G401.6 (cell line): ENCODE results near the gene AHDC1.
A peak's percentile ranks its signal among the peaks of the same experiment; 100 is the strongest.
"Not testable (repeated sequence)": the region's sequence is repeated elsewhere in the genome, so short reads cannot be mapped to it uniquely, and the experiment has no call there.

ENCODE experiments used
- FAIRE-seq: peaks from 2 replicates; lab custom pipeline; 2012; peaks lifted over from hg19 to GRCh38; lab: Jason Lieb, UNC

AHDC1 gene

DNA sequence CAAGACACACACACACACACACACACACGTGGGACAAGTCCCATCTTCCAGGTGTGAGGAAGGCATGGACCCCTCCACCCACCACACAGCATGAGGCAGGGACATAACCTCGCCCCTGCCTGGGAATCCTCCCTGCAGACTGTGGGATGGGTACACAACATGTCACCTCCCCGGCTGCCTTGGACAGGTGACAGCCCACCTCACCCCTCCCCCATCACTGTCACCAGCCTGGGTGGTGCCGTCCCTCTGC, 40.7 kb downstream of the AHDC1 start:
- FAIRE-seq = no peak

DNA sequence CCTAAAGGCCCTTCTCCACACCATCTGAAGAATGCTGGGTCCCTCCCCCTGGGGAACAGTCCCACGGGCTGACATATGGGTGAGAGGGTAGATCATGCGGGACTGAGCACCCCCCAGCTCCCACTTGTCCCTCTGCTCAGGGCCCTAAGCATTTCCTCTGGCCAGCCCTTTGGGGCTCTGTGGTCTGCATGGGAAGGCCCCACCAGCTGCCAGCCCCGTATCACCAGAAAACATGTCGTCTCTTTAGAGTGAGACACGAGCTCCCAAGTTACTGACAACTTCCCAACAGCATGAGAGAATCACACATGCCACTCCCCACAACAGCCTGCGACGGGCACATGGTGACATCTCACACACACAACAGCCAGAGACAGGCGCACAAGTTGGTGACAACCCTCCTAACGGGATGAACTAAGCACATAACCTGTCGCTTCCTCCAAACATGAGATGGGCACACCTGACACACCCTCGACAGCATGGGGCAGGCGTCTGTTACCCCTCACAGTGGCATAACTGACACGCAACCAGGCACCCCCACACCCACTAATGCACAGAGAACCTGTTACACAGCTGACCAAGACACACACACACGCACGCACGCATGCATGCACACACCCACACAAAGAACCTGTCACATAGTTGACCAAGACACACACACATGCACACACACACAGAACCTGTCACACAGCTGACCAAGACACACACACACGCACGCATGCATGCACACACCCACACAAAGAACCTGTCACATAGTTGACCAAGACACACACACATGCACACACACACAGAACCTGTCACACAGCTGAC, 41.2 kb downstream of the AHDC1 start:
- FAIRE-seq = no peak

DNA sequence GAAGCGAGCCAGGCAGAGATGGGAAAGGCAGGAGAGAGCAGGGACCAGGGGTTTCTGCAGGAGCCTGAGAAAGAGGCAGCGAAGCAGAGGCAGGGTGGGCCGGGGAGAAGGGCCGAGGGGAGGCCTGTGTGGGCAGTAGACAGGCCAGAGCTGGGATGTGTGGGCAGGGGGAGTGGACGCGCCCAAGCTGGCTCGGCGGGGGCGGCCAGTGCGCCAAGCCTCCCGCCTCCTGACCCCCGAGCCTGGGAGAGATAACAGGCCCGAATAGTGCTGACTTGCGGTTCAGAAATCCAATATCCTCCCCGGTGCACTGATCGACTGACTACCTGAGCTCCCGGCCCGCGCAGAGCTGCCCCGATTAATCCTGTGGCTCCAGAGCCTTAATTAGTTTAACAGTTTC, 41.9 kb downstream of the AHDC1 start:
- FAIRE-seq = no peak

DNA sequence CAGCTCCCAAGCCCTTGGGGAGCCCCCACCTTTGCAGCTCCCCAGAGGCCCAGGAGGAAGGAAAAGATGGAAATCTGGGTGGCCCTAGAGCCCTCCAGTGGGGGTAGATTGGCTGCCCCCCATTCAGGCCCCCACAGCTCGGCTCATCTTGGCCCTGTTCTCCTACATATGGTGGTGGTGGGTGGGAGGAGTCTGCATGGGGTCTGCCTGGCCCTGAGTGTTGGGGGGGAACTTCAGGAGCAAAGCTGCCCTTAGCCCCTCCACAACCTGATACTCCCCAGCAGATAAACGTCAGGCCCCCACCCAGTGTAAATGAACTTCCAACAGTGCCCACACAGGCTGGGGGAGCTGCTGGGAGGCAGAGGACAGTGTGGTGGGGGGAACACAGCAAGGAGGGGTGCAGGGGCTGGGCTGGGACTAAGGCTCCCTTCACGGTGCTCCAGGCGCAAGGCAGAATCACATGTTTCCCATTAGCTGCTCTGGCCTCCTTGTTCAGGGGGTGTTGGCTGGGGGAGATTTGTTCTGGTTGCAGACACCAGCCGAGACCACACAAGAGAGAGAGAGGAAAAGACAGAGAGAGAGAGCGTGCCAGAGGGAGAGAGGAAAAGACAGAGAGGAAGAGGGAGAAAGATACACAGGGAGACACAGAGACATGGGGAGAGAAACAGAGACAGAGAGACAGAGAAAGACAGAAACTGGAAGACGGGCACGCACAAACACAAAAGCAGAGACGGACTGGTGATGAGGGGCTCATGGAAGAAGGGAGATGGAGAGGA, 42.6 kb downstream of the AHDC1 start:
- FAIRE-seq = no peak

DNA sequence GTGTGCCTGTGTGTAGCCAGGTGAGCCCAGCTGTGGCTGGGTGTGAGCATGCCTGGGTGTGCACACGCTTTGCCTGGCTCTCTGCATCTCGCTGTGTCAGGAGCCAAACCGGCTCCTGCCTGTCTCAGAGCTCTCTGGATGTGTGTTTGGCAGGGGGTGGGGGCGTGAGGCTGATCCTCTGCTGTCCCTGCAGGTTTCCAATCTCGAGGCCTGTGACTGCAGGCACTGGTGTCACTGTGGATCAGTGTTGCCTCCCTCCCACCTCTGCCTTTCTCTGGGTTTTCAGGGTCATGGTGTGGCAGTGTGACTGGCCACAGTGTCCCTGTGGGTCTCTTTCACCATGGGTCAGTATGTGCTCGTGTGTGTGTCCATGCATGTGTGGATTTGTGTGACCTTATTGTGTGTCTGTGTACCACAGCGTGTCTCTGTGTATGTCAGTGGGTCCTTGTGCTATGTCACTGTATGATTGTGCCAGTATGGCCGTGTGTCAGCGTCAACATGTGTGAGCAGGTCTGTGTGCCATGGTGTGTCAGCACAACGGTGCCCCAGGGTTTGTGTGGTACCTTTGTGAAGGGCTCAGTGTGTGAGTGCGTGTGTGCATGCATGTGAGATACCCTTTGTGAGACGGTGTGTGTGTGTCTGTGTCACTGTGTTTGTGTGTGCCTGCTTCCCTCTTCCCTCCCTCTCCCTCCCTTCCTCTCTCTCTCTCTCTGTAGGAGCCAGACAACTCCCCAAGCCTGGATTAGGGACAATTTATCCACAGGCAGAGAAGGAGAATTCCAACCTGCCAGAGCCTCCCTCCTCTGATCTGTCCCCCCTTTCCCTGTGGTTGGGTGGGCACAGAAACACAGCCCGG, 43.4 kb downstream of the AHDC1 start:
- no peak for FAIRE-seq

DNA sequence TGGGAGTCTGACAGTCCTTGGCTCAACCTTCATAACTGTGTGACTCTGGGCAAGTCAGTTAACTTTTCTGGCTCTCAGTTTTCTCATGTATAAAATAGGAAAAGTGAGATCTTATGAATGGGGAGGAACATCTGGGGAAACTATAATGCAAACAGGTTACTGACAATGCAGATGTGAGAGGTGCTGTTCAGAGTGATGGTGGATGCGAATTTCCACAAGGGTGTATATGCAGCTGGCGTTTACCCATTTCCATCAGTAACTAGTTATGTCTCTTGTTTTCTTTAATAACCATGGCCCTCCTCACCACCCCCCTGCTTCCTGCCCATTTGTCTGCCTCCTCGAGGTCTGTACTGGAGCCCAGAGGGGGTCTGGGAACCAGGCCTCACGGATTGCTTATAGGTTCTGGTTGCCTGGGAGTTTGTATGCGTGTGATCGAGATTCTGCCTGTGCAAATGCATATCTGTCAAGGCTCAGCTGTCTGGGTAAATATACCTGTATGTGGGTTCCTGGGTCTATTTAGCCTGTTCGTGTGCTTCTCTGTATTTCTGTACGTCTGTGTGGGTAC, 44.4 kb downstream of the AHDC1 start:
- FAIRE-seq = no peak

DNA sequence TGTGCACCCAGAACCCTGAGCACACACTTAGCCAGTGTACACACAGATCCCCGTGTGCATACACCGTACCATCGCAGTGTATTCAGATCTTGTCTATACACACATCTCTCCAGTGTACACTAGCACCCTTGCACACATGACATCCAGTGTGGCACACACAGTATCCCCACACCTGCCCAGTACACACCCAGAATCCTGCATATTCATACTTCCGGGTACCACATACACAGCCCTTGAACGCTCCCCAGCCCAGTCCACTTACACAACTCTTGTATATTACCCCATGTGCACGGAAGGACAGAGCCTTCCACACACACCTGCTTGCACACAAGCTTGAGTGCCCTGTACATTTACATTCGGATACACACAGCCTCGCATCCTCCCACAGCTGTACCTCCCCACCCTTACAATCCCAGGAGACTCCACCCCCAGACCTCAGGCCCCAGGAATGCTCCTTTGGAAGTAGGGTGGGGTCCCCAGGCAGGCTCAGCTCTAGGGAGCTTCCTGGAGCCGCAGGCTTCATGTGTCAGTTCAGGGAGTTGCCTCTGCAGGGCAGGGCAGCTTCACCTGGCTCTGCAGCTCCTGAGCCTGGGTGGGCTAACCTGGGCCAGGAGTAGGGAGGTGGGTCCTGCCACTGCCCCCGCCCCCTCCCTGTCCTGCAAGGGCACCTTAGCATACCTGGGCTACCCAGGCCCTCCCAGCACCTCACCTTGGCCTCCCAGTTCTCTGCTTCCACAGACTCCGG, 46.2 kb downstream of the AHDC1 start:
- no peak for FAIRE-seq

DNA sequence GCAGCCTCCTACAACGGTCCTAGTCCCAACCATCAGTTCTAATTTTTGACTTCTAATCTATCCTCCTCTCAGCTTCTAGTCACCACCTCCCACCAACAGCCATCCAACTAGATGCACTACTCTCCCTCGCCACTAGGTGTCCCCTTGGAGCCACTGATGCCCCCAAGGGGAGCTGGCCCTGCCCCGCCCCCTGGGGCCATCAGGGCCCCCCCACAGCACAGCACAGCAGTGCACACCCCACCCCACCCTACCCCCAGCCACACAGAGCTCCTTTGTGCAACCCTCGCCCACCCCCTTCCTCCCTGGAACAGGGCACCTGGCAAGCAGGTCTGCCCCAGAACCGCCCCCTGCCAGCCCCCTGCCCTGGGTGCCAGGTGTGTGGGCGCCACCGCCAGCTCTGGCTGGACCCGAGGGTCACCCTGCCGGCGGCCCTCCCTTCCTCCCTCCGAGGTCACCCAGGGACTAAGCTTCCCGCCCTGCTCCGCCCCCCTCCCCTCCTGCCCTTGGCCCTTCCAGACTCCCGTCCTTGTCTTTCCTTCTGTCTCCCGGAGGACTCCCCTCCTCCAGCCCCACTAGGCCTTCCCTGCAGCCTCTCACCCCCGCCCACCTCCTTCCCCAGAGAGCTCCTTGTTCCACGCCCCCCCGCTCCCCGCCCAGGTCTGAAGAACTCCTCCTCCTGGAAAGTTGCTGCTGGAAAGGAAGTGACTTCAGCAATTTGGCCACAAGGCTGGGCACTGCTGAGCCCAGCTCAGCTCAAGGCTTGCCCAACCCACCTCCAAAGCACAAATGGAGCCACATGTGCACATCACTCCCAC, 47.0 kb downstream of the AHDC1 start:
- FAIRE-seq = peak; percentile 47

DNA sequence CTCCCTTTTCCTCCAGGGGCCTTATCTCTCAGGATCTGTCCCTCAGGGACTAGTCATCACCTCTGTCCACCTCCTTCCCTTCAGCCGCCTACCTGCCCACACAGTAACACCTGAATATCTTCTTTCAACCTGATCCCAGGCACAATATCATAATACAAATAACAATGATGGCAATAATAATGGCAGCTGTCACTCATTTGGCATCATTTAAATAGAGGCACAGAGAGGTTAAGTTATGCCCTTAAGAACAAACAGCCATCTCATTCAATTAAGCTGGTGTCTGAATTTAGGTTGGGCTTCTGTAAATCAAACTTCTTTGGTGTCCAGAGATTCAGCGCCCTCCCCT, 47.5 kb downstream of the AHDC1 start:
- no peak for FAIRE-seq

DNA sequence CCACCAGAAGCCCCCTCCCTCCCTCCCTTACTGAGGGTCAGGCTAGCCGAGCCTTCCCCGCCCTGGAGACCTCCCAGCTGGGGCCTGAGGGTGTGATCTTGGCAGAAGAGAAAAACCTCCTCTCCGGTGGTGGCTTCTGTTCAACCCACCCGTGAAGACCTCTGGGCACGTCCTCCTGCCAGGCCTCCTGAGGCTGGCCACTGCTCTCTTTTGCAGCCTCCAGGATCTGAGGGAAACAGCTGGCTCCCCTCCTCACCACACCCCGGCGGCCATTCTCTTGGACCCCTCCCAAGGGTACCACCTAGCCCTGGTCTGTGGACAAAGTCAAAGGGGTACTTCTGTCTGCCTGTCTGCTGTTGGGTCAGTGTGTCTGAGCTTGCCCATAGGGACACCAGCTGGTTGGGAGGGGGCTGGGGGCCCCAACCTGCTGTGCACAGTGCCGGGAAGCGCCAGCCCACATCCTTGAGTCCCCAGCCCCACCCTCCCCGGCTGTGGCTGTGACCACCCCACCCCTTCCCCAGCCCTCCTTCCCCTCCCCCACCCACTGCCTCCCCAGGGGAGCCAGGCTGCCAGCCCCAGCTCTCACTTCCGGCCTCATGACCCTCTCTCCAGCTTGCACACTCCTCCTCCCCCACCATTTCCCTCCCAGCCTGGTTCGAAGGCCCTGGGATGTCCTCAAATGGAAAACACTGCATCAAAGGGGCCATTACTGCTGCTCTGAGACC, 48.1 kb downstream of the AHDC1 start:
- FAIRE-seq = no peak

DNA sequence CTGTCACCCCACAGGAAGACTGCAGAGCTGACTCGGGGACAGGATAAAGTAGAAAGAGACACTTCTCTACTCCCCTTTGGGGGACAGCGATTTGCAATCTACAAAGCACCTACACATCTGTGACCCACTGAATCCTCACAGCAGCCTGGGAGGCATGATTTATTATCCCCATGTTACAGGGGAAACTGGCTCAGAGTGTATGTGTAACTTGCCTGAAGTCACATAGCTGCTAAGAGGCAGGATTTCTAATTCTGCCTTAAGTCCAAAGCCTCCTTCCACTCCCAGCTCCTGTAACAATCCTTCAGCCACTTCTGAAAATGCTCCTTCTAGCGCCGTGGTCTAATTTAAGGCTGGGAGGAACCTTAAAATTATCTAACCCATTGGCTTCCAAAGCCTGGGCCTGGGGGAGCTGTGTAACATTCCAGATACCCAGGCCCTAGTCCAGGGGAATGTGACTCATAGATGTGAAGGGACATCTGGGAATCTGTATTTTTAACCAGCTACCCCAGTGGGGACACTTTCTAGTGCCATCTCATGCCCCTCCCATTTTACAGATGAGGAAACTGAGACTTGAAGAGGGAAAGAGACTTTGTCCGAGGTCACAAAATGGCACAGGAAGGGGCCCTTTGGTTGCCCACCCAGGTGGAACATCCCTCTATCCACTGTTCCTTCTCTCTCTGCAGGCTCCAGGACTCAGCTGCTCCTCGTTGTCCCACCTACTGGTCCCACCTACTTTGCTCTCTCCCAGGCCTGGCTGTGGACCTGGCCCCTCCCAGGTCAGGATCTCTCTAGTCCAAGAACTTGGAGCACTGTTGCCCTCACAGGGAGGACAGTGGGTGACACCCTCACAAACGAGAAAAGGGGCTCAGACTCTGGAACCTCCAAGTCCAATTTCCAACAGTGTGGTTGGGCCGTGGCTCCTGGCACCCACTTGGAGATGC, 48.9 kb downstream of the AHDC1 start:
- no peak for FAIRE-seq

DNA sequence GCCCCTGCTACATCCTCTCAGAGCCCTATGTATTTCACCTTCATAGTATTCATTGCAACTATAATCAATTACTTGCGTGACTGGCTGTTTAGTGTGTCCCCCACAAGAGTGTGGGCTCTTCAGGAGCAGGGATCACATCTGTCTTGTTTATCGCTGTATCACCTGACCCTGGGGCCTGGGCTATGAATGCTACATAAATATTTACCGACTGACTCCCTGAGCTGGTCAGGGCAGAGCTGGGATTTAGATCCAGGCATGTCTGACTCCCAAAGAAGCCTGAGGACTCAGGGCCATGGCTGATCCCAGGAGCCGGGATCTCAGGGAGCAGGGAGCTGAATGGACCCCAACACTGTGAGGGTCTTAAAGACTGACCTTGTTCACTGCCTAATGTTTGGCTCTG, 49.7 kb downstream of the AHDC1 start:
- no peak for FAIRE-seq

DNA sequence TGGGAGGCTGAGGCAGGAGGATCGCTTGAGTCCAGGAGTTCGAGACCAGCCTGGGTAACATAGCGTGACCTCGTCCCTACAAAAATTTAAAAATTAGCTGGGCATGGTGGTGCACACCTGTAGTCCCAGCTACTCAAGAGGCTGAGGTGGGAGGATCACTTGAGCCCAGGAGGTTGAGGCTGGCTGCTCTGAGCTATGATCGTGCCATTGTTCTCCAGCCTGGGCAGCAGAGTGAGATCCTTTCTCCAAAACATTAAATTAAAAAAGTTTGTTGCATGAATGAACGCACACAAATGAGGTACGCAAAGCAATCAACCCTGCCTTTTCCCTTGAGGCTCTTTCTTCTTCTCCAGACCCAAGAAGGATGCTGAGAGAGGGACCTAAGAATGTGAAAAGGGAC, 50.1 kb downstream of the AHDC1 start:
- not testable (repeated sequence) for FAIRE-seq

DNA sequence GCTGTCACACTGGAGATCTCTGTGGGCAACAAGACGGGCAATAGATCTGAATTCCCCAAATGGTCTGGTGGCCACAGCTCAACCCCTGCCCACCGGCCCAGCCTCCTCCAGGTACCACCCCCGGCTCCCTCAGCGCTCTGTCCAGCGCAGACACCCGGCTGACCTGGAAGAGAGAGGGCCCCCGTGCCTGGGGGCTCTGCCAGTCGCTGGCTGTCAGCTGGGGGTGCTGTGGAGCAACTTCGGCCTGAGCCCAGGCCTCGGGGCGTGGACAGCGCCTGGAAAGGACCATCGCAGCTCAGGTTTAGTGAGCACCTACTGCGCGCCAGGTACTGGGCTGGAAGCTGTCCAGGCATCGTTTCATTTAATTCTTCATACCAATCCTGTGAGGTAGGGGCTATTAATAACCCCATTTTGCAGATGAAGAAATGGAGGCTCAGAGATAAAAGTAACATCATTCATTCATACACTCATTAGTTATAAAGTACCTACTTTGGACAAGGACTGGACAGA, 51.0 kb downstream of the AHDC1 start:
- FAIRE-seq = no peak

DNA sequence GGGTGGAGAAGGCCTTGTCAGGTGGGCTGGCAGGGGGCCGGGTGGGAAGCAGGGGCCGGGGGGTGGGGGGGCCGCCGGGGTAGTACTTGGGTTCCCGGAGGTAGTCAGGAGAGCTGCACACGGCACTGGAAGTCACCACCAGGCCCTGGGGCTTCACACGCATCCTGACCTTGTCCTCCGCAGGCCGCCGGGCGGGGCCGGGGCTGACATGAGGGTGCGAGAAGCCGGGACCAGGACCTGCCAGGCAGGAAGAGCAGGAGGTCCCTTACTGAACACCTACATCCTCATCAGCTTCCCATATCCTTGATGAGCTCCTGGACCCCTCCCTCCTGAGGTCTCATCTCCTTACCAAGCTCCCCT, 52.0 kb downstream of the AHDC1 start:
- FAIRE-seq = no peak

DNA sequence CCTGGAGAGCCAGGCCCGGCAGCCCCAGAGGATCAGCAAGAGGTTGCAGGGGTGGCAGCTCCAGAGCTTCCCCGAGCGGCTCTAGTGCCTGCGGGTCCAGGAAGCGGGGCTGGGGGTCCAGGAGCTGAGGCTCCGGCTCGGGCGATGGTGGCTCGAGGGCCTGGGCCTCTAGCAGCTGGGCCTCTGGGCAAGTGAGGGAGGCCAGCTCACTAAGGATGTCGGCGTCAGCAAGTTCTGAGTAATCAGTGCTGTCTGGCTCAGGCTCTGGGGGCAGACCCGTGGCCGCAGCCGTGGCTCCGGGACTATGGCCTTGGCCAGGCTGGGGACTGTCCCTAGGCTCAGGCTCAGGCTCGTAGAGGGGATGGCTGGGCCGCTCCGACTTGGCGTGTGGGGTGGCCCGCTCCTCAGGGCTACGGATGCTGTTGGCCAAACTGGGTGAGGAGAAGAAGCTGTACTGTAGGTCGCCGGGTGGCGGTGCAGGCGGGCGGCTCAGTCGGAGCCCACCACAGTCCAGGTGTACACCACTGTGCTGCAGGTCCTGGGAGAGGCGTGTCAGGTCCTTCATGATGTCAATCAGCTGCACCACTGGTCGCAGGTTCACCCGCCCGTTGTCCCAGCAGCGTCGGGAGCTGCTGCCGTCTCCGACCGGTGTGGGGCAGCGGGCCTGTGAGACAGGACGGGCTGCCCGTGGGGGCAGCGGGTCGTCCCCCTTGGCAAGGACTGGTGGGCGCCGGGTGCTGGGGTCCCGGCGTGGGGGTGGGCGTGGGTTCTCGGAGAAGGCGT, 52.6 kb downstream of the AHDC1 start:
- FAIRE-seq = no peak

DNA sequence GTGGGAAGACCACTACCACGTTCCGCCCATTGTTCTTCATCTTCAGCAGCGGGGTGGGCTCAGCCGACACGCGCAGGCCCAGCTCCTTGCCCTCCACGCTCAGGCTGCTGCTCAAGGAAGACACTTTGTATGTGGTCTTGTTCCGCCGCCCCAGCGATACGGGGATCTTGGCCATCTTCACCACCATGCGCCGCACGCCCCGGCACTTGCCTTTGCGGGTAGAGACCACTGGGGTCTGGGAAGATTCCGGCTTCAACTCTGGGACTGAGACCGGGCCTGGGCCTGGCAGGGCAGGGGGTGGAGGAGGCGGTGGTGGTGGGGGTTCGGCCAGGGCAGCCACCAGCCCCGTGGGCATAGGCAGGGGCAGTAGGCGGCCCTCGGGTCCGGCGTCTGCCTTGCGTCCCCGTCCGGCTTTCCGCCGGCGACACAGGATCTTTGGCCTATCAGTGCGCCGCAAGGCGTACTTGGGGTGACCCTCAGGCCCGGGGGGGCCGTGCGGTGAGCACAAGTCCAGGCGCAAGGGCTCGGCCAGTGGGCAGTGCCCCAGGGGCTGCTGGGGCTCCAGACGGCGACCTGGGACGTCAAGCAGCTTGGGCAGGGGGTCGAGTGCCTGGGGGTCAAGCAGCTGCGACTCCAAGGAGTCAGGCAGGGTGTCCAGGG, 53.3 kb downstream of the AHDC1 start:
- FAIRE-seq = no peak

DNA sequence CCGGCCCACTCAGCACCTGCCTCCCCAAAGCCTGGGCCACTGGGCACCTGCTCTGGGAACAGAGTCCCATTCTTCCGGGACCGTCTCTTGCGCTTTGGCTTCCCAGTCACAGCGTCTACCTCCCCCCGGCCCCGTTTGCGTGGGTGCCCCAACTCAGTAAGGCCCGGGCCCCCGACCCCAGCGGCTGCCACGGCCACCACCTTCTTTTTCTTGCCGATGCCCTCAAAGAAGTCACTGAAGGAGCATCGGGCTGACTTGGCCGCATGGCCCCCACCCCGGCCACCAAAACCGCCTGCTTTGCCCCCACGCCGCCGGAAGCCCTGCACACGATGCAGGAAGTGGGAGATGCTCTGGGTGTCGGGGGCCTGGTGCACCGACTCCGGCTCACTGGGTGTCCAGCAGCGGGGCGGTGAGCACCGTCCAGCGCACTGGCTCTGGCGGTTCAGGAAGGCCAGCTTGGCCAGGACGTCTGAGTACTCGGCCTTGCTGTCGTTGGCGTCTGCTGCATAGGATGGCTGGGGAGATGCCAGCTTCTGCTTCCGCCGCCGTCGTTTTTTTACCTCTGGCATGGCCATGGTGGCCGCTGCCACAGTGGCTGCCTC, 54.0 kb downstream of the AHDC1 start:
- FAIRE-seq = no peak
